ENCODE results near the gene SLC2A13.

DNA sequence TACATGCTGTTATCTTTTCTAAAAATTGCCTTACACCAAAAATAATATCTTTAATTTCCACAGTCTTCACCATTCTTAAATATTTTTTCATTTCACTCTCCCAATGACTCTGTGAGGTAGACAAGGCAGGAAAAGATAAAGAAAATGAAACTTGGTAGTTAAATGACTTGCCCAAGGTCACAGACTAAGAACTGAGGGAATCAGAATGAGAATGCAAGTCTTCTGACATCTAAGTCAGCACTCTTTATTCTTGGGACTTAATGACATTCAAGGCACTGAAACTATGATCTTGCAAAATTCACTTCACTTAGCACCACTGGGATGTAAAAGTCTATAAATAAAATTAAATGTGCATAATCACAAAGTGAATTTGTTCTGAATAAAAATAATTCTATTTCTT lies 104.5 kb downstream of the SLC2A13 start:
- no peak for TF ChIP-seq CTCF (IDR thresholded peaks at IDR 0.05)
- TF ChIP-seq POLR2A (IDR thresholded peaks at IDR 0.05), result no peak
